HG03159 (cell line): Measurements from ENCODE around the gene EPHB3.
"Not testable (repeated sequence)": the region's sequence is repeated elsewhere in the genome, so short reads cannot be mapped to it uniquely, and the experiment has no call there.

Experiments
- ATAC-seq: cut with Tn5 transposase; IDR thresholded peaks from one replicate; pipeline ENCODE4 v1.9.1; 2021; ENCODE audit warnings: mild to moderate bottlenecking, moderate library complexity; ENCODE audit not compliant: unreplicated experiment

EPHB3 gene

GRCh38 chr3:184597829-184598573 is 36.4 kb downstream of the EPHB3 start:
- ATAC-seq = no peak

- no peak for ATAC-seq
Measured at GRCh38 chr3:184598574-184598927, 37.0 kb downstream of the EPHB3 start.

- no peak for ATAC-seq
Measured at GRCh38 chr3:184599143-184599542, 37.6 kb downstream of the EPHB3 start.

- ATAC-seq = no peak
Measured at GRCh38 chr3:184600685-184601377, 39.2 kb downstream of the EPHB3 start.

GRCh38 chr3:184601576-184602371 is 40.2 kb downstream of the EPHB3 start:
- ATAC-seq = no peak

- ATAC-seq = no peak
Measured at GRCh38 chr3:184602372-184603150, 41.0 kb downstream of the EPHB3 start.

- no peak for ATAC-seq
Measured at GRCh38 chr3:184603151-184604030, 41.8 kb downstream of the EPHB3 start.

- ATAC-seq = no peak
Measured at GRCh38 chr3:184604039-184604601, 42.5 kb downstream of the EPHB3 start.

- no peak for ATAC-seq
Measured at GRCh38 chr3:184604615-184605290, 43.2 kb downstream of the EPHB3 start.

GRCh38 chr3:184608209-184608608 is 46.6 kb downstream of the EPHB3 start:
- no peak for ATAC-seq

- ATAC-seq = no peak
Measured at GRCh38 chr3:184609476-184610244, 48.1 kb downstream of the EPHB3 start.

GRCh38 chr3:184610245-184610871 is 48.8 kb downstream of the EPHB3 start:
- ATAC-seq = no peak

- no peak for ATAC-seq
Measured at GRCh38 chr3:184611607-184612281, 50.2 kb downstream of the EPHB3 start.

- no peak for ATAC-seq
Measured at GRCh38 chr3:184615396-184615795, 53.8 kb downstream of the EPHB3 start.

- ATAC-seq = no peak
Measured at GRCh38 chr3:184616436-184616835, 54.9 kb downstream of the EPHB3 start.

GRCh38 chr3:184617306-184617705 is 55.7 kb downstream of the EPHB3 start:
- not testable (repeated sequence) for ATAC-seq

- no peak for ATAC-seq
Measured at GRCh38 chr3:184618811-184619210, 57.2 kb downstream of the EPHB3 start.
